Activated CD4-positive, alpha-beta T cell treated with anti-CD3 and anti-CD28 coated beads, Interleukin-2, amount 10 ng/mL, durations not matched to agents 7 days and 5 days (primary cell): Measurements from ENCODE around the gene PHC1. TPM values are rescaled to one million over a fixed set of nuclear protein-coding genes. Genes with fewer than 3 reads are reported as not detected.
"Not testable (repeated sequence)": the region's sequence is repeated elsewhere in the genome, so short reads cannot be mapped to it uniquely, and the experiment has no call there.

Source experiments
- CTCF ChIA-PET: fragments of 350-600 bp; sonication (Branson Sonifier 250); formaldehyde crosslinking; loops from one replicate; lab custom pipeline; 2021; ENCODE audit warnings: antibody characterized with exemption; lab: Charles Lee
- POLR2A ChIA-PET: fragments of 350-600 bp; sonication (Branson Sonifier 250); formaldehyde crosslinking; loops from one replicate; lab custom pipeline; 2021; ENCODE audit warnings: antibody characterized with exemption; lab: Charles Lee
- DNase-seq: peaks from one replicate; pipeline ENCODE4 v3.0.0-alpha.2; 2020
- H3K27ac Mint-ChIP-seq: one replicate; pipeline ENCODE4 v1.8.0; 2021; ENCODE audit warnings: mild to moderate bottlenecking, moderate library complexity, mixed read lengths
- H3K27me3 Mint-ChIP-seq: one replicate; pipeline ENCODE4 v1.8.0; 2021; ENCODE audit warnings: mixed read lengths
- H3K36me3 Mint-ChIP-seq: one replicate; pipeline ENCODE4 v1.8.0; 2021; ENCODE audit warnings: low read depth, mixed read lengths
- H3K4me1 Mint-ChIP-seq: one replicate; pipeline ENCODE4 v1.8.0; 2021; ENCODE audit warnings: mixed read lengths
- H3K4me3 Mint-ChIP-seq: one replicate; pipeline ENCODE4 v1.8.0; 2021; ENCODE audit warnings: mild to moderate bottlenecking, moderate library complexity, mixed read lengths
- H3K9me3 Mint-ChIP-seq: one replicate; pipeline ENCODE4 v1.8.0; 2021; ENCODE audit warnings: mixed read lengths
- total RNA-seq, 2 experiments: library from RNA; stranded (reverse); gene quantifications; one replicate each; pipeline ENCODE4 v1.2.3, GENCODE V29; 2021

Gene PHC1
- total RNA-seq, 2 experiments from 2014 or later = 25.0 TPM

DNA sequence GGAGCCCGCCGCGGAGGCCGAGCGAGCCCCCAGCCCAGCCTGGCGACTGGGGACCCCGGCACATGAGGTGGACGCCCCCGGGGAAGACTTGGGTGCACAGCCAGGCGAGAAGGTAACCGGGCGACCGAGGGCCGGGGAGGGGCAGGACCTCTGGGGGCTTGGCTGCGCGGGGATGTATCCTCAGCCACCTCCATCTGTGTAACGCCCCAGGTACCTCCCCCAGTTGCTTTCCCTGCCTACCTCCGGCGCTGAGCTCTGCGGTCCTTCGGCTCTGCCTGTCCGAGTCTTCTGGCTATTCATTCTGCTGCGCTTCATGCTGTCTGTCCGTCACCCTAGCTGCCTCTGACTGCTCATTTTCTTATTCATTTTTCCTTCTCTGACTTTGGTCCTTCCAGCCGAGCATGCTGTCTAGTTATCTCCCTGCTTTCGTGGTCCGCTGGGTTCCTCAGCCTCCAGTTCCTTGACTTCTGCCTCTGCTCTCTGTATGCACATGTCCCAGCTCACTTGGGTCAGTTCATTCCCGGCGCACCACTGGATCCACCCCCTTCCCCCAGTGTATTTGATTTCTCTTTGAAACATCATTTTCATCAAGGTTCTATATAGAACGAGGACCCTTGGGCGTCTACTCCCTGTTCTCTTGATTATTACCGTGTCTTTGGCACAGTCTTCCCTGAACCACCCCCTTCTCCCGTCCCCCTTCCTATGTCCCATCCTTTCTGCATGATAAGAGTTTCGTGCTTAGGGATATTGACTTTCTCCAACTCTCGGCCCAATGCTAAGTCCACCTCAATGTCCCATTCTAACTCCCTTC, 612 bp downstream of the PHC1 start:
- CTCF ChIA-PET = interaction anchor here (0.6 to 1.4 kb wide), 2 partner anchors 24 to 35 kb away, joined by 3 read pairs; partner anchors contain the start of gene M6PR
- no peaks in the 10 kb centered on the region for H3K9me3 Mint-ChIP-seq
- H3K4me1 Mint-ChIP-seq = peaks cover 14% of the 10 kb centered on the region
- no peak overlapping the region for H3K4me3 Mint-ChIP-seq
- H3K27me3 Mint-ChIP-seq = peaks cover 2% of the 10 kb centered on the region
- POLR2A ChIA-PET = no interaction called here
- H3K36me3 Mint-ChIP-seq = peaks cover 2% of the 10 kb centered on the region
- H3K27ac Mint-ChIP-seq = no peak overlapping the region
- DNase-seq = peak; percentile 68

DNA sequence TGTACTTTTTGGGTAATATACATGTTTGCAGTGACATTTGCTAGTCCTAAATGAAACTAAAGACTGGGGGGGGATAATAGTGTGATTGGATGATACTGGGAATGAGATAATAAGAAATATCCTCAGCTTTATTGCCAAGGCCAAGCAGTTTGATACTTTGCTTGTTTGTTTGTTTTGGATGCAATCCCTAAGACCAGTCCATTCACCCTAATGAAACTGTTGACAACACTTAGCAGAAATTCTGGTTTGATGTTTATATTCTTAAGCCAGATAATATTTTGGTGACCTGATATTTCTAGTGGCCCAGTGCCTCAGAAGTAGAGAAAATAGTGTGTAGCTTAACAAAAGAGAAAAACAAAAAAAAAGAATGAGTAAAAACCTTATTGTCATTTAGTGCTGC, 1.8 kb downstream of the PHC1 start:
- CTCF ChIA-PET = no interaction called here
- Mint-ChIP-seq H3K27me3 (peaks cover 2% of the 10 kb centered on the region), H3K4me3 (no peak overlapping the region), H3K27ac (no peak overlapping the region), H3K9me3 (no peaks in the 10 kb centered on the region), H3K4me1 (peaks cover 14% of the 10 kb centered on the region), H3K36me3 (peaks cover 5% of the 10 kb centered on the region)
- POLR2A ChIA-PET = no interaction called here
- no peak for DNase-seq

DNA sequence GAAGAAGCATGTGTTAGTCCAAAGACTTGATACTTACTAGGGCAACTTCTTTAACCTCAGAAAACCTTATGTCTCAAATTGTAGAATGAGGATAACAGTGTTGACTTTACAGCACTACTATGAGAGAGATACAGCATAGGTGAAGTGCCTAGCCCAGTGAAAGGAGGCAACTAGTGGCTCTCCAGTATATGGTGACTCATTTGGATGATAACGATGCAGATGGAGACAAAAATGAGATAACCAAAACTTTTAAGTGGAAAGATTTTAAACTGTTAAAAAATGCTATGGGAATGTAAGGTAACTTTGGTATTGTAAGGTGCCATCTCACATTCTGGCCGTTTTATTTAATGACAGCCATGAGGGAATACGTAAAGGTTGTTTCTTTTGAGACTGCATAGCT, 2.7 kb downstream of the PHC1 start:
- Mint-ChIP-seq H3K4me1 (peaks cover 14% of the 10 kb centered on the region), H3K27ac (no peak overlapping the region), H3K36me3 (peaks cover 7% of the 10 kb centered on the region), H3K27me3 (peaks cover 2% of the 10 kb centered on the region), H3K4me3 (no peak overlapping the region), H3K9me3 (no peaks in the 10 kb centered on the region)
- no peak for DNase-seq
- POLR2A ChIA-PET = no interaction called here
- CTCF ChIA-PET = no interaction called here

DNA sequence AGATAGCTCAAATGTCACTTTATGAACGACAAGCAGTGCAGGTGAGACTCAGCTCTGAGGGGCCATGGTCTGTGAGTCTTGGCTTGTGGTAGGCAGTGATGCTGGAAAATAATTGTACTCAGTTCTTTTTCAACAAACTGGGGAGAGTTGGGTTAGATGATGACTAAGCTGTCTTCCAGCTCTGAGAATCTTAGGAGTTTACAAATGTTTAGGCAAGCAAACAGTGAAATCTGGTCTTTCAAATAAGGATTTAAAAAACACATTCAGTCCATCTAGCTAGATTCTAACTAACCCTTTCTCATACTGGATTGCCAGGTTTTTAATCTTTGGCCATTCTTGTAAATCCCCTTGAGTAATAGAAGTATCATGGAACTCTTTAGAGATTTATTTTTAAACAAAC, 3.4 kb downstream of the PHC1 start:
- H3K4me3 Mint-ChIP-seq = no peak overlapping the region
- peaks cover 2% of the 10 kb centered on the region for H3K27me3 Mint-ChIP-seq
- H3K4me1 Mint-ChIP-seq = peaks cover 13% of the 10 kb centered on the region
- no peak overlapping the region for H3K27ac Mint-ChIP-seq
- DNase-seq = no peak
- H3K9me3 Mint-ChIP-seq = no peaks in the 10 kb centered on the region
- POLR2A ChIA-PET = no interaction called here
- H3K36me3 Mint-ChIP-seq = peaks cover 7% of the 10 kb centered on the region
- CTCF ChIA-PET = no interaction called here

DNA sequence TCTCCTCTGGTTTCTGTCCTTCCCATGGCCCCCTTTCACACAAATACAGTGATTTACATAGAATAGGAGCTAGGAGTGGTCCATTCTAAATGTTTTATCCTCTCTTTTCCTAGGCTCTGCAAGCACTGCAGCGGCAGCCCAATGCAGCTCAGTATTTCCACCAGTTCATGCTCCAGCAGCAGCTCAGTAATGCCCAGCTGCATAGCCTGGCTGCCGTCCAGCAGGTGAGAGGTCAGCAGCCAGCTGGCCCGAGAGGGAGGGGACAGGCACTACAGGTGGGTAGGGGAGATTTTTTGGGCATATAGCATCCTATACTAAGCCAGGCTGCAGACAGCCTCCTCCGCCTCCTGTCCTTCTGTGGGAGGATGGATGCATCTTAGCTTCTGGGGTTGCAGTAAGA, 5.3 kb downstream of the PHC1 start:
- H3K27me3 Mint-ChIP-seq, H3K36me3 Mint-ChIP-seq, POLR2A ChIA-PET, H3K4me3 Mint-ChIP-seq, DNase-seq, H3K27ac Mint-ChIP-seq, H3K9me3 Mint-ChIP-seq, H3K4me1 Mint-ChIP-seq: not testable (repeated sequence)
- CTCF ChIA-PET = interaction anchor here (1.5 kb wide), 1 partner anchor 130 kb away, joined by 4 read pairs; no protein-coding TSS in a partner anchor

DNA sequence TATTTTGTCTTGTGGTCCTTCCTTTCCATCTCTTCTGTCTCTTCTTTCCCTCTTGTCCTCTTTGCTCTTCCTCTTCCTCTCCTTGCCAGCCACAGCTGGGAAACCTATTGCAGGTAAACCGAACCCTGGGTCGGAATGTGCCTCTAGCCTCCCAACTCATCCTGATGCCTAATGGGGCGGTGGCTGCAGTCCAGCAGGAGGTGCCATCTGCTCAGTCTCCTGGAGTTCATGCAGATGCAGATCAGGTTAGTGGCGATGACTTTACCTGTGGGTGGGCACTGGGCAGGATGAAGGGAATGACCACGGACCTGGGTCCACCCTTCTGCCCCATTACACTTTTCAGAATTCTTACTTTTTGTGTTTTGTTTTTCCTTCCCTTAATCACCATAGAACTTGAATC, 8.2 kb downstream of the PHC1 start:
- POLR2A ChIA-PET = no interaction called here
- H3K27ac Mint-ChIP-seq = no peak overlapping the region
- no peak overlapping the region for H3K4me3 Mint-ChIP-seq
- no peak for DNase-seq
- peaks cover 7% of the 10 kb centered on the region for H3K36me3 Mint-ChIP-seq
- CTCF ChIA-PET = no interaction called here
- H3K27me3 Mint-ChIP-seq = no peaks in the 10 kb centered on the region
- H3K9me3 Mint-ChIP-seq = no peaks in the 10 kb centered on the region
- H3K4me1 Mint-ChIP-seq = no peaks in the 10 kb centered on the region

DNA sequence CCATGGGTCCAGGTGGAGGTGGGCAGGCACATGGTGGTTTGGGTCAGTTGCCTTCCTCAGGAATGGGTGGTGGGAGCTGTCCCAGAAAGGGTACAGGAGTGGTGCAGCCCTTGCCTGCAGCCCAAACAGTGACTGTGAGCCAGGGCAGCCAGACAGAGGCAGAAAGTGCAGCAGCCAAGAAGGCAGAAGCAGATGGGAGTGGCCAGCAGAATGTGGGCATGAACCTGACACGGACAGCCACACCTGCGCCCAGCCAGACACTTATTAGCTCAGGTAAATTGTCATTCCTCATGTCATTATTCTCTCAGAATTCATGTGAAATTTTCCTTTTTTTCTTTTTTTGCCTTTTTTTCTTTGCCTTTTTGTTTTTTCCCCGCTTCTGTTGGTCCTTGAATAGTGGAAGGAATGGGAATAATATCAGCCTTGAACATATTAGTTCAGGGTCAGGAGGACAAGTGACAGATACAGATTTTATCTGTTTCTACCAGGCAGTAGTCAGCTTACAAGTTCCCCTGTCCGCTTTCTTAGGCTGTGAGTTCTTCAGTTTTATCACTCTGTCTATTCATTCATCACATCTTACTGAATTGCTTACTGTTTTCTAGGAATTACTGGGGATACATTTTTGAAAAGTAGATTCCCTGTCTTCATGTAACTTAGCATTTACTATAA, 16.5 kb downstream of the PHC1 start:
- H3K4me3 Mint-ChIP-seq, H3K27ac Mint-ChIP-seq, H3K27me3 Mint-ChIP-seq, H3K9me3 Mint-ChIP-seq, H3K4me1 Mint-ChIP-seq, POLR2A ChIA-PET, DNase-seq: not testable (repeated sequence)
- CTCF ChIA-PET = interaction anchor here (0.6 kb wide), 1 partner anchor 17 kb away, joined by 3 read pairs; no protein-coding TSS in a partner anchor
- H3K36me3 Mint-ChIP-seq = peaks cover 11% of the 10 kb centered on the region

DNA sequence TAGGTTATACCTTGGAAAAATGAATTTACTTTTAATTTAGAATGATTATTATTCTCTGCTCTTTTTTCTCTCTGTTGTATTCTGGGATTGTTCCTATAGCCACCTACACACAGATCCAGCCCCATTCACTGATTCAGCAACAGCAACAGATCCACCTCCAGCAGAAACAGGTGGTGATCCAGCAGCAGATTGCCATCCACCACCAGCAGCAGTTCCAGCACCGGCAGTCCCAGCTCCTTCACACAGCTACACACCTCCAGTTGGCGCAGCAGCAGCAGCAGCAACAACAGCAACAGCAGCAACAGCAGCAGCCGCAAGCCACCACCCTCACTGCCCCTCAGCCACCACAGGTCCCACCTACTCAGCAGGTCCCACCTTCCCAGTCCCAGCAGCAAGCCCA, 18.2 kb downstream of the PHC1 start:
- POLR2A ChIA-PET, DNase-seq, H3K4me1 Mint-ChIP-seq, H3K27me3 Mint-ChIP-seq, H3K4me3 Mint-ChIP-seq, H3K27ac Mint-ChIP-seq, H3K9me3 Mint-ChIP-seq: not testable (repeated sequence)
- CTCF ChIA-PET = interaction anchor here (1.1 kb wide), 1 partner anchor 17 kb away, joined by 4 read pairs; the partner anchor contains the start of gene M6PR
- peaks cover 19% of the 10 kb centered on the region for H3K36me3 Mint-ChIP-seq

DNA sequence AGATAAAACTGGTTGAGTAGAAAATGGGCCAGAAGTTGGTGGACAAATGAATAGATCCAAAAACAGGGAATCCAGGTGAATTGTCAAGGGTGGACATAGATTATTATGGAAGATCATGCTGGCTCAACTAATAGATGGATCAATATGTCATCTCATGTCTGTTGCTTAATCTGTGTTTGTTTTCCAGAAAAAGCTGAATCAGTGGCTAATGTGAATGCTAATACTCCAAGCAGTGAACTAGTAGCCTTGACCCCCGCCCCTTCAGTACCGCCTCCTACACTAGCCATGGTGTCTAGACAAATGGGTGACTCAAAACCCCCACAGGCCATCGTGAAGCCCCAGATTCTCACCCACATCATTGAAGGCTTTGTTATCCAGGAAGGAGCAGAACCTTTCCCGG, 19.8 kb downstream of the PHC1 start:
- H3K4me1 Mint-ChIP-seq, DNase-seq, POLR2A ChIA-PET, H3K9me3 Mint-ChIP-seq, CTCF ChIA-PET, H3K4me3 Mint-ChIP-seq, H3K27ac Mint-ChIP-seq, H3K27me3 Mint-ChIP-seq: not testable (repeated sequence)
- H3K36me3 Mint-ChIP-seq = peaks cover 25% of the 10 kb centered on the region

DNA sequence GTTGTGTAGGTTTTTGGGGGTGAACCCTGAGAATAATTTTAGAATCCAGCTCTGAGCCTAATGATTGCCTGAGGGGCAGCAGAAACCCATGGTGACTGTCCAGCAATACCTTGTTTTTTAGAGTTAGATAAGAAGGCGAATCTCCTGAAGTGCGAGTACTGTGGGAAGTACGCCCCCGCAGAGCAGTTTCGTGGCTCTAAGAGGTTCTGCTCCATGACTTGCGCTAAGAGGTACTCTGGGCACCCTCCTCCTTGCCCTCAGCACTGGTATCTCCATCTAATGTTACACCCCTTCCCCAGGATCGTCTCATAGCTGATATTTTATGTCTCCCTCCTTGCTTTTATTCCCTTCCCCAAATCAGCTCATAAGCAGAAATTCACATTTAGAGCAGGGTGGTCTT, 22.4 kb downstream of the PHC1 start:
- no peaks in the 10 kb centered on the region for H3K4me1 Mint-ChIP-seq
- H3K27ac Mint-ChIP-seq = no peak overlapping the region
- H3K4me3 Mint-ChIP-seq = no peak overlapping the region
- H3K27me3 Mint-ChIP-seq = no peaks in the 10 kb centered on the region
- H3K36me3 Mint-ChIP-seq = peaks cover 34% of the 10 kb centered on the region
- ChIA-PET POLR2A (no interaction called here), CTCF (no interaction called here)
- DNase-seq = no peak
- no peaks in the 10 kb centered on the region for H3K9me3 Mint-ChIP-seq

DNA sequence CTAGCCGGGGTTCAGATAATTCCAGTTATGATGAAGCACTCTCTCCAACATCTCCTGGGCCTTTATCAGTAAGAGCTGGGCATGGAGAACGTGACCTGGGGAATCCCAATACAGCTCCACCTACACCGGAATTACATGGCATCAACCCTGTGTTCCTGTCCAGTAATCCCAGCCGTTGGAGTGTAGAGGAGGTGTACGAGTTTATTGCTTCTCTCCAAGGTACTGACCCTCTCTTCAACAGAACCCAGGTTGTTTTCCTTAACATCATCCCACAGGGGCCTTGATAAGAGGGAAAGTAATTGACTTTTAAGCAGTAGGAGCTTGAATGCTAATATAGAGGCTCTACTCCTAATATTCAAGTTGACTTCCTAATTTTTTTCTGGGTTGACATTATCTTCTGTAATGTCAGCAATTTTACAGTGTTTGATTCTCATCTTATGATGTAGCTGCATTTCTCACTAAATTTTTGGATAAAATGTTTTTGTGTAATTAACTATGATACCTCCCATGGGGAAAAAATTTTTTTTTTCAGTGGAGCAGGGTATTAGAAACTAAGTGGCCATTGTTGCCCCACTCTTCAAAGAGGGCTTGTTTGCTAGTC, 23.6 kb downstream of the PHC1 start:
- H3K9me3 Mint-ChIP-seq, H3K27me3 Mint-ChIP-seq, H3K27ac Mint-ChIP-seq, POLR2A ChIA-PET, H3K4me1 Mint-ChIP-seq, H3K4me3 Mint-ChIP-seq, DNase-seq: not testable (repeated sequence)
- H3K36me3 Mint-ChIP-seq = peaks cover 41% of the 10 kb centered on the region
- CTCF ChIA-PET = interaction anchor here (1.2 kb wide), 1 partner anchor 11 kb away, joined by 3 read pairs; no protein-coding TSS in a partner anchor

DNA sequence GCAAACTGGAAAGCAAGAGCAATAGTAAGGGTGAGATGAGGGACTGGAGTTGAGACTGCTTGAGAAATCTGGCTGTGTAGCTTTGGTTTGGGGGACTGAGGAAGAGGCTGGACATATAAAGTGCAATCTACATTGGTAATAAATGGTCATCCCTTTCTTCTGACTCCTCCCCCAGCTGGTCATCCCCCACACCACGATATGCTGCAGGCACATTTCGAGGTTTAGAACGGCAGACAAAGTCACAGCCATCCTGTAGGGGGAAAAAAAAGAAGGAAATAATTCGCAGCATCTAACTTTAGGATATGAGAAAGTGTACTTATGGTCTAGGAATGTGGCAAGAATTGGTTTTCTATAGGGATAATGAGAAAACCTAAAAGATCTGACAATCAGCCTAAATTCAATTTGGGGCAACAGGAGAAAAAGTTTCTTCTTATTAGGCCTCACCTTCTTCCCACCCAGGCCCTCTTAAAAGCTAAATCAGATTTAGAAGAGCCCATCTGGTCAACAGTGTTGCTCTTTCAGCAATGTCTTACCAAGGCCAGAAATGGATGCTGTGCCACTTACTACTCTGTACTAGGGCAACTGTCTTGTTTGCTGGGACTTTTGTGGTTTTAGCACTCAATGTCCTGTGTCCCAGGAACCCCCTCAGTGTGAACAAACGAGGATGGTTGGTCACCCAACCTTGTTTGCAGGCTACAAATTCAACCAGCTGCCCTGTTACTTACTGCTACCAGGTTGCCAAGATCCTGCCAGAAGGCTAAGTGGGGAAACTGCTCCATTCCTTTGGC, 27.6 kb downstream of the PHC1 start:
- Mint-ChIP-seq H3K36me3 (peaks cover 47% of the 10 kb centered on the region), H3K4me1 (peaks cover 11% of the 10 kb centered on the region), H3K4me3 (no peak overlapping the region), H3K9me3 (no peaks in the 10 kb centered on the region), H3K27ac (no peak overlapping the region), H3K27me3 (no peaks in the 10 kb centered on the region)
- ChIA-PET POLR2A (no interaction called here), CTCF (no interaction called here)
- no peak for DNase-seq
